Activated CD8-positive, alpha-beta memory T cell treated with anti-CD3 and anti-CD28 coated beads, Interleukin-2, amount 50 U/mL, for 48 hours (primary cell): ENCODE measurements around the gene SPOCK1.

Source experiments
- DNase-seq: peaks from one replicate; pipeline ENCODE4 v3.0.0-alpha.2; 2020

The SPOCK1 gene

DNA sequence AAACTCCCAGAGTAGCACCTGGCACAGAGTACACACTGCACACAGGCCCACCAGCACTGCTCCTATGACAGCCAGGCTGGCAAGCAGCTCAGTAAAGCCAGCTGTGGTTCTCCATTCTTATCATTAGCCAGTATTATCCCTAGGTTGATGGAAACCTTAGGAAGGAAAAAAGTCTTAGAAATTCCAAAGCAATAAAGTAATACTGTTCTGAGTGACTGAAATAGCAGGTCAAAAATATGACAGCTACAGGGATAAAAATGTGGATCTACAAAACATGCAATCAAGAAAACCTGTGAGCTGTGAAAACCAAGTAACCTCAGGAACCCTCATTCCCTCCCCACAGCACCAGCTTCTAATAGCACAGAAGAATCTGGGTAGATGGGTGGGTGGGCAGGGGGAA is 403.5 kb downstream of the SPOCK1 start:
- no peak for DNase-seq

GRCh38 chr5:137092831-137093230 is 406.3 kb downstream of the SPOCK1 start:
- DNase-seq: no peak

GRCh38 chr5:137091472-137091871 is 407.7 kb downstream of the SPOCK1 start:
- DNase-seq: no peak

DNA sequence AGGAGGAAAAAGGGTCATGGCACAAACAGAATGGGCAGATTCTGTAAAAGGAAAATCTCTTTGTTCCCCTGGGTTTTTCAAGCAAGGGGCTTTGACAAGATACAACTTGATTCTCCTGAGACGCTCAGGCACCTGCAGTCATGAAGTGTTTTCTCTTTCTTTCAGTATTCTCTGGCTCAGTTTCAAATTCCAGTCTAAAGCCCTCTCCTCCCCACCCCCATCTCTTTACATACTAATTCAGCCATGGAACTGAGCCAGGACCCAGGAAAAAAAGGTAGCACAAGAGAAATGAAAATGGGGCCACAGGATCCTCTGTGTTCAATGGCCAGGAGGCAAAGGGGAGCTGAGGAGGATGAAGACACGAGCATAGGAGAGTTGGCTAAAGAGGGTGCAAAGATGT is 408.4 kb downstream of the SPOCK1 start:
- DNase-seq: no peak

DNA sequence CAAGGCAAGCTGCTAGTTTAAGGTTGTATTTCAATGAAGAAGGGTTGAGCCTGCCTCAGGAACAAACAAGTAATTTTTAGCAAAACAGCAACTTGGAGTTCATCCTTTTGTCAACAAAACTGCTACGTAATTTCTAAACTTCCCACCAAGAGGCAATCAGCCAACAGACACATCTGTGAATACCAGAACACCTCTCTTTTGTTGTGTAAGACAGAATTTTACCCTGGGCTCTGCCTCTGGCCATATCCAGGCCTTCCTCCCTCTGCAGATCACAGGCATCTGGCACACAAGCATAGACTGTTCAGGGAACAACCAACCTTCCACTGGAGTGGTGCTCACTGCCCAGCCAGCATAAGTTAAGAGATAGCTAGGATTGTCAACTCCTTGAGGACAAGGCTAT is 409.0 kb downstream of the SPOCK1 start:
- no peak for DNase-seq

GRCh38 chr5:137088175-137088574 is 411.0 kb downstream of the SPOCK1 start:
- DNase-seq: no peak

DNA sequence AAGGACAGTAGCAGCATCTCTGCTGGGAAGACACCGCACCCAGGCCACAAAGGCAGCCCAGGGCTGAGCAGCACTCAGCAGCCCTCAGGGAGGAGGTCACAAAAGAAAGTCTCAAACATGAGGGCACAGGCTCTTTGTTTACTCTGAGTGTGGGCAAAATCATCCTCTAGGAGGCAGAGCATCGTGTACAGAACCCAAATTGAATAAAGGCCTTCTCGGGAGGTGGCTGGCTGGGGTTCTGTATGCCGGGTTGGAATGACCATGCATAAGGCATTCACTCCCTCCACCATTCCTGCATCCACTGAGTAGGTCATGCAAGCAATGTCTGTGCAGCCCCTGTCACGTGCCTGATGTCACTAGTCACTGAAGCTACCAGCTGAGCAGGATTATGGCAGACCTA is 412.8 kb downstream of the SPOCK1 start:
- DNase-seq: no peak

DNA sequence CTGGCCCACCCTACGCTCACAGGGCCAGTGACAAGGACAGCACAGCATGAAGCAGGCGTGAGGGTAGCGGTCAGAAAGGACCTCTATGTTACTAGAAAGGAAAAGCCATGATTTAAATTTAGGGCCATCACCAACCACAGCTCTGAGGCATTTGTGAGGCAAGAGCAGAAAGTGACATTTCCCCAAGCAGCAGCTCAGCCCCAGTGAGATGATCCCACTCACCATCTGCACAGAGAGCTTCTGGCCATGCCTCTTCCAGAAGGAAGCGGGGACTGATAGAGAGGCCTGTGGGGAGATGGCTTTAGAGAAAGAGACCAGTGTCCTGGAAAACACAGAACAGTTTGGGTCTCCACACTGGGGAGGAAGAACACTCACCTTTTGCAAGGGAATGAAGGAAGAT is 413.9 kb downstream of the SPOCK1 start:
- no peak for DNase-seq

DNA sequence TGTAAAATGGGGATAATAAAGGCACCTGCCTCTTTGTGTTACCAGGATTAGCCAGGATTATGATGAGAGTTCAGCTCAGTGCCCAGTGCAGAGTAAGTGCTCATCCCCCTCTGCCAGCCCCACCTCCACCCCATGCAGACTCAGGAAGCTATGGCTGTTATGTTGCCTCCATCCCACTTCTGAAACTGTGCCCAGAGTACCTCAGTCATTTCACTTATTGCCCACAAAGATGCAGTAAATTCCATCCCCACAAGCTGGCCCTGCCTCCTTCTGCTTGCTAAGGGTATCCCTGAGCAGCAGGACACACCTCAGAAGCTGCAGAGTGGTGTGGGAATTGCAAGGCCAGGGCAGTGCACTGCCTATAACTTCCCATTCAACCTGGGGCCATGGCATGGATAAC is 415.1 kb downstream of the SPOCK1 start:
- DNase-seq: no peak

DNA sequence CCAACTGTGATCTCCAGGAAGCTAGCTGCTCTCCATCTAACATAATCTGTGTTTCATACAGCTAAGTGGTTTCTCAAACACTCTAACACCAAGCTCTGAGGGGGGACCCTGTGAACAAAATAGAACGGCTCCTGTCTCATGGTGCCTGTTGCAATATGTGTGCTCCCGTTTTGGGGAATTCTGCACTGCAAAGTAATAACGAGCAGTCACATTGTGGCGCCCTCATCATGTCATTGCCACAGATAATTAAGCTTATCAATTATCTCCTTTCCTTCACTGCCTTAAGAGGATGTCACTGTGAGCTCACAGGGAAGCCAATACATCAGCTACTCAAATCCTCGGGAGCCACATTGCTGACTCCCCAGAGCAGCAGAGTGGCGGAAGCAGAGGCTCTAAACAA is 416.2 kb downstream of the SPOCK1 start:
- DNase-seq: no peak

GRCh38 chr5:137078171-137078665 is 420.9 kb downstream of the SPOCK1 start:
- no peak for DNase-seq

DNA sequence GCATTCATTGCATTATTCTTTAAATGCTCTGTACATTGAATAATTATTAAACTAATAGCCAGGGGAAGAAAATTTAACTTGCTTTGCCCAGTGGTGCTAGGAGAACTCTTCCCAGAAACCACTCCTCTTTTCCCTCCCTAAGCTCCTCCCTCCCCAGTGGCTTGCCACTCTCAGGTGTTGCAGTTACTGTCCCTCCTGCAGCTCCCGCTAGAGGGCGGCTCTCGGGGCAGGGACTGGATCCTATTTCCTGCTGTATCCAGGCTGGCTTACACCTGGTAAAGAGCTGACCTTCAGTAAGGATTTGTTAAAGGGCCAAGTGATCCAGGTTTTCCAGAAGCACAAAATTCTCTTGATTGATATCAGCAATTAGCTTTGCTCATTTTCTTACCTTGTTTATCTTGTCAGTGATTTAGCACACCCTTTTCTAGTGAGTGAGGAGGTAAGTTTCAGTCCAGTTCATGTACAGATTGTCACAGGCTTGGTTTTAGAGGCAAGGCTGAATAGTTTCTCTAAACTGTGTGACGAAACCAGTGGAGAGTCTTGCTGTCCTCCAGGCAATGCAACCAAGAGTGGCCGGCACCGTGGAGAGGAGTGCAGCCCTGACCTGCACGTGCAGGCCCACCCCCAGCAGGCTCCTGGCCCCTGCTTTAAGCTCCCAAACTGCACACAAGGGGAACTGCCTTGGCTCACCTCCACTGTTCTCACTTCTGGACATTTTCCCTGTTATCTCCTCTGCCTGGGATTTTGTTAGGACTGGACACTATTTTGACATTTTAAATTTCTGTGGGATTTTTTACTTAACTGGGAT is 423.8 kb downstream of the SPOCK1 start:
- peak; percentile 54 for DNase-seq

DNA sequence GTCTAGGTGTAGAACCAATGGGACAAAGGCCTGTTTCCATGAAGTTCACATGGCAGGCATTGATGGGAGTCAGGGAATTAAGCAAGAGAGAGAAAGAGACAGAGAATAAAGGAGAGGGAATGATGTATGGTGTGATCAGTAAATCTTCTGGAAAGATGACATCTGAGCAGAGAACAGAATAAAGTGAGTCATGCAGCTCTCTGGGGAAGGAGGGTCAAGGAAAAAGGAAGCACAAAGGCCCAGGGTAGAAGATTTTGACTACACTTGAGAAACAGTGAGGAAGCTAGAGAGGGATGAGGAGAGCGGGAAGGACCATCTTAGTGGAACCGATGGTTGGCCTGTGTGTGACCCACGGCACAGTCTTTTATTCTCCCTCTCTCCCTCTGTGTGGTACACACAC is 425.9 kb downstream of the SPOCK1 start:
- DNase-seq: no peak

- no peak for DNase-seq
Measured at GRCh38 chr5:137072361-137073115, 426.6 kb downstream of the SPOCK1 start.

DNA sequence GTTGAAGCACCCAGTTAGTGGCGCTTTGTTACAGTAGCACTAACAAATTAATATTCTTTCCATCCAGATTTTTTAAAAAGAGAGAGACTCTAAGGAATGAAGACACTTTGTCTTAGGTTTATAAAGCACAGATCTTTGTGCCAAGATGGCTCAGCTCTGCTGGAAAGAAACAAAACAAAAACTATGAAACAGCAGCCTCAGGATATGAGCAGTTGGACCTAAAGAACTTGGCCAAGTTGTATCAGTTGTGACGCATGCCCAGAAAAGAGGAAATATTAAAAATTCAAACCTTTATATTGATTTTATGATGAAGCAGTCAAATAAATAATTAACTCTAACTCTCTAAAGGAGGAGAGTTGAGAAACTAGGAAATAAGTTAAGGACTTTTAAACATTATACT is 427.2 kb downstream of the SPOCK1 start:
- DNase-seq: no peak

DNA sequence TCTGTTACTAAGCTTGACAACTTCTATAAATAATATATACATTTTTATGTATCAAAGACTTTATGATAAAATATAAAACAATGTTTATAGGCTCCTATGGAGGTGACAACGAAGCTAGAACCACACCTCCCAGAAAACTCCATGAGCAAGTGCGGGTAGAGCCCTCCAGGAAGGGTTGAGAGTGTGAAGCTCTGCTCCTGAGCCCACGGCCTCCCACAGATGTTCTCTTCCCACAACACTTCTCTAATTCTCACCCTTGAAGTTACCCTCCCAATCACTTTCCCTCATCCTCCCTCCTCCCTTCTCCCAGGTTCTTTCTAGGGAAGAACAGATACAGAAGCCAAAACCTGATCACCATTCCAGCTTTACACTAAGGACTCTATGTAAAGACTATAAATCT is 427.6 kb downstream of the SPOCK1 start:
- DNase-seq: no peak

DNA sequence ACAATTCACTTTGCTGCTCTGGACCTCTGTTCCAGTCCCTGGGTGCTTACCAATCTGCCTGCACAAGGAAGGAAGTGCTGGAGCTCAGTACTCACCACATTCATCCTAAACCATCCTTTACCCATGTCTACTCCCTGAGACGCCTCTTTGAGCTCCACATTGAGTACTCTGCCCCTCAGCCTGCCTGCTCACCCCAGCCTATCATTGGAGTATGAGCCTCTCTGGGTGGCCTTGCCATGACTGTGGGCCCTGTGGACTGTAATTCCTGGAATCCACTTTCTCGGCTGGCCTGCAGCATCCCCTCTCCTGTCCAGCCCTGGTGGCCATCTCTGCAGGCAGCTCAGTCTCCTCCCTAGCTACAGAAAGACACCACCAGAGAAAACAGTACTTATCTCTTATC is 428.6 kb downstream of the SPOCK1 start:
- no peak for DNase-seq

DNA sequence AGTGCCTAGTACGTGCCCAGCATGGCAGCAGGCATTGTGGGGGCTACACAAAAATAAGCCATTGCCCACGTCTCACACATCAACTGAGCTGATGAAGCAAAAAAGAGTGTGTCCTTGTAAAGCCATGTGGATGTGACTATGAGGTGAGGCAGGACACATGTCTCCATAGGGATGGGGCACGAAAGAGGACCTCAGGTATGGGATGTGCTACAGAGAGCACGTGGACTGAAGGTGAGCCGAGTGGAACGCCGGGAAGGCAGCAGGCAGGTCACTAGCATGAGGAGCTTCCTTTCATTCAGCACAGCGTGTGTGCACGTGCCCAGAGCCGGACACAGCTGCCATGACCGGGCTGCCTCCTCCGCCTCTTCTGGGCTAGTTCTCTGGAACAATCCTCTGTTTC is 429.8 kb downstream of the SPOCK1 start:
- no peak for DNase-seq

DNA sequence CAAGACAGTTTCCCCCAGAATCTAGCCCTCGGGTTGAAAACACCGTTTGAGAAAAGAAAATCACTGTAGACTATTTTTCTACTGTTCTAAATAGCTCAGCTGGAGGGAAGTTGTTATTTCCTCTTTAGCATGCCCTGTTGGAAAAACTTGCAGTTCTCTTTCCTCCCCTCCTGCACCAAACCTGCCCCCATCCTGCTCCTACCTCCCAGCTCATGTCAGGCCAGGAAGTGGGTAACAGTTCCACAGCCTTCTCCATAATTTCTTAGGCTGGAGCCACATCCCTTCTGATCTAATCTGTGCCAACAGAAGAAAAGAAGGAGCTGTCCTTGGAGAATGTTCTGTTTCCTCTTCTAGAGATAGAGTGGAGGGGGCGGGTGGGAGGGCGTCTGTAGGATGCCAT is 437.7 kb downstream of the SPOCK1 start:
- no peak for DNase-seq

- no peak for DNase-seq
Measured at GRCh38 chr5:137058089-137058488, 441.0 kb downstream of the SPOCK1 start.

GRCh38 chr5:137056676-137057075 is 442.4 kb downstream of the SPOCK1 start:
- no peak for DNase-seq

GRCh38 chr5:137055271-137055872 is 443.8 kb downstream of the SPOCK1 start:
- DNase-seq: no peak

- DNase-seq: no peak
Measured at GRCh38 chr5:137054792-137055191, 444.3 kb downstream of the SPOCK1 start.

- no peak for DNase-seq
Measured at GRCh38 chr5:137054335-137054734, 444.8 kb downstream of the SPOCK1 start.
